GM12878 (cell line): Measurements from ENCODE around the gene PPP1R3G. TPM values are rescaled to one million over a fixed set of nuclear protein-coding genes. Genes with fewer than 3 reads are reported as not detected.

ENCODE experiments used
- ATAC-seq: fragments of 200-7000 bp; cut with Tn5 transposase; 3 replicates; pipeline ENCODE4 v1.9.1; 2020; ENCODE audit warnings: mild to moderate bottlenecking, moderate library complexity
- BruUV-seq: library from RNA; stranded (reverse); fragments of 400-500 nt; replicated peaks from 2 replicates; lab custom pipeline; 2021; lab: Mats Ljungman, UMichigan
- CTCF ChIA-PET: fragments of 300-600 bp; sonication (Branson Sonifier 250); formaldehyde crosslinking; extraction: SDS; loops from one replicate; lab custom pipeline; 2021; ENCODE audit warnings: inconsistent platforms; lab: Yijun Ruan, JAX
- POLR2A ChIA-PET: fragments of 350-600 bp; formaldehyde crosslinking; extraction: SDS; loops from one replicate; lab custom pipeline; 2021; ENCODE audit warnings: inconsistent platforms; lab: Charles Lee
- RAD21 ChIA-PET: fragments of 300-600 bp; sonication (Branson Sonifier 250); formaldehyde crosslinking; loops from one replicate; lab custom pipeline; 2023; ENCODE audit warnings: antibody characterized with exemption; ENCODE audit not compliant: unreplicated experiment; lab: Charles Lee
- SMC1A ChIA-PET: fragments of 300-600 bp; sonication (Branson Sonifier 250); formaldehyde crosslinking; loops from one replicate; lab custom pipeline; 2023; ENCODE audit not compliant: unreplicated experiment, uncharacterized antibody; lab: Charles Lee
- DNase-seq: peaks from one replicate; pipeline ENCODE4 v3.0.0-alpha.2; 2011; ENCODE audit warnings: low read depth, low spot score
- FAIRE-seq: peaks from 3 replicates; lab custom pipeline; 2011; peaks lifted over from hg19 to GRCh38; lab: Jason Lieb, UNC
- H2AFZ ChIP-seq: 2 replicates; pipeline ENCODE4 v1.6.0; 2011; ENCODE audit warnings: low read depth, low read length, control low read depth; ENCODE audit not compliant: control insufficient read depth
- H3K27ac ChIP-seq: 2 replicates; pipeline ENCODE4 v1.5.1; 2011; ENCODE audit warnings: control low read depth; ENCODE audit not compliant: control insufficient read depth, insufficient read depth
- H3K27me3 ChIP-seq, 2 experiments: replicated peaks in 1 of 2; 2 replicates each; pipeline versions ENCODE4 v1.6.0 to v1.6.1; 2011; ENCODE audit warnings: low read length in 1 of 2; ENCODE audit not compliant: control insufficient read depth in 2 of 2, insufficient read depth in 2 of 2
- H3K36me3 ChIP-seq, 2 experiments: 2 replicates each; pipeline ENCODE4 v1.5.1; 2011; ENCODE audit warnings: low read length in 1 of 2; ENCODE audit not compliant: control insufficient read depth in 2 of 2, insufficient read depth in 2 of 2
- H3K4me1 ChIP-seq: 2 replicates; pipeline ENCODE4 v1.6.1; 2011; ENCODE audit warnings: mild to moderate bottlenecking, low read length, moderate library complexity, mixed read lengths; ENCODE audit not compliant: control insufficient read depth, insufficient read depth
- H3K4me2 ChIP-seq: 2 replicates; pipeline ENCODE4 v1.6.0; 2011; ENCODE audit warnings: control low read depth; ENCODE audit not compliant: control insufficient read depth, insufficient read depth
- H3K4me3 ChIP-seq: fragments of 200-600 bp; sonication (generic); 2 replicates; pipeline ENCODE4 v1.5.1; 2016
- H3K79me2 ChIP-seq: 2 replicates; pipeline ENCODE4 v1.6.0; 2011; ENCODE audit warnings: low read length; ENCODE audit not compliant: control insufficient read depth, insufficient read depth
- H3K9ac ChIP-seq: 2 replicates; pipeline ENCODE4 v1.8.0; 2011; ENCODE audit warnings: low read length, control low read depth, mixed read lengths; ENCODE audit not compliant: control insufficient read depth, insufficient read depth
- H3K9me3 ChIP-seq: replicated peaks from 3 replicates; pipeline ENCODE4 v1.5.1; 2011; ENCODE audit warnings: mild to moderate bottlenecking, low read length; ENCODE audit not compliant: control insufficient read depth, insufficient read depth
- H4K20me1 ChIP-seq: 2 replicates; pipeline ENCODE4 v1.6.0; 2011; ENCODE audit not compliant: control insufficient read depth, insufficient read depth
- EZH2 ChIP-seq: IDR thresholded peaks from 2 replicates; pipeline ENCODE4 v1.6.1; 2012; ENCODE audit warnings: low read depth, mild to moderate bottlenecking, control low read depth, inconsistent platforms, low read length, borderline replicate concordance; ENCODE audit not compliant: control insufficient read depth
- JUND ChIP-seq: IDR thresholded peaks from 2 replicates; pipeline ENCODE4 v1.6.1; 2012; ENCODE audit warnings: low read depth, mild to moderate bottlenecking, low read length, improper control_type of control experiment, moderate library complexity
- NR2C2 ChIP-seq: IDR thresholded peaks from 2 replicates; pipeline ENCODE4 v1.6.1; 2011; ENCODE audit warnings: borderline replicate concordance, low read depth; ENCODE audit not compliant: control insufficient read depth, insufficient read length
- PAX5 ChIP-seq: IDR thresholded peaks from 2 replicates; pipeline ENCODE4 v1.6.1; 2011; ENCODE audit warnings: low read depth, low read length, borderline replicate concordance
- POU2F2 ChIP-seq: IDR thresholded peaks from 3 replicates; pipeline ENCODE4 v1.6.1; 2011; ENCODE audit warnings: low read depth, mild to moderate bottlenecking, low read length, borderline replicate concordance
- STAT1 ChIP-seq: fragments of 450-650 bp; conservative IDR thresholded peaks from 2 replicates; pipeline ENCODE4 v1.6.1; 2014; ENCODE audit warnings: antibody characterized with exemption, mild to moderate bottlenecking
- SUZ12 ChIP-seq: fragments of 200-600 bp; sonication (generic); IDR thresholded peaks from one replicate; pipeline ENCODE4 v1.6.1; 2018; ENCODE audit warnings: antibody characterized with exemption, mild to moderate bottlenecking; ENCODE audit not compliant: unreplicated experiment
- TCF7 ChIP-seq: IDR thresholded peaks from 2 replicates; pipeline ENCODE4 v1.6.1; 2014; ENCODE audit warnings: antibody characterized with exemption, borderline replicate concordance
- YBX1 ChIP-seq: fragments of 450-650 bp; IDR thresholded peaks from 2 replicates; pipeline ENCODE4 v1.6.1; 2016; ENCODE audit warnings: antibody characterized with exemption
- WGBS: methylation state at CpG from one replicate; pipeline ENCODE4 v1.1.6; 2016; ENCODE audit warnings: low lambda C conversion rate; ENCODE audit not compliant: insufficient replicate concordance, insufficient coverage; ENCODE audit errors: missing lambda C conversion rate; 5-methylcytosine and 5-hydroxymethylcytosine counted together
- in situ Hi-C: fragments of 300-500 bp; cut with MboI; formaldehyde crosslinking; loops from 9 replicates; pipeline ENCODE4 v1.14.3; 2018; ENCODE audit warnings: mixed read lengths
- intact Hi-C: fragments of 100-400 bp; cut with micrococcal nuclease; formaldehyde crosslinking; loops from one replicate; pipeline ENCODE4 v1.14.2; 2022; ENCODE audit not compliant: unreplicated experiment
- polyA plus RNA-seq, 11 experiments: library from polyadenylated mRNA; depleted of rRNA in 4 of 11; unstranded in 6 of 11; stranded (reverse) in 5 of 11; fragments of >200 nt; fragmentation: Nextera tagmentation in 4 of 11; fragmentation: Illumina TruSeq in 1 of 11; extraction: Ambion mirVana in 4 of 11; extraction: Trizol in 1 of 11; gene quantifications; 1 replicate in 1 of 11; 2 replicates in 10 of 11; pipeline versions ENCODE4 v1.2.1 to v1.2.3, GENCODE V29; 2011 to 2016; ENCODE audit warnings: inconsistent platforms in 2 of 11, missing spikeins in 2 of 11, low read depth in 1 of 11
- total RNA-seq, 4 experiments: library from RNA; depleted of rRNA in 3 of 4; stranded (reverse); fragments of >200 nt in 3 of 4; fragmentation: Illumina TruSeq in 1 of 4; extraction: Trizol in 1 of 4; gene quantifications; 2 replicates each; pipeline versions ENCODE4 v1.2.1 to v1.2.3, GENCODE V29; 2013 to 2021
- TF ChIP-seq, protein P1 (sequence below): IDR thresholded peaks from 2 replicates; pipeline ENCODE4 v1.6.1; 2012; ENCODE audit warnings: mild to moderate bottlenecking, low read depth, low read length
- TF ChIP-seq, protein P2 (sequence below): fragments of 450-650 bp; IDR thresholded peaks from 2 replicates; pipeline ENCODE4 v1.6.1; 2018; ENCODE audit warnings: borderline replicate concordance, mild to moderate bottlenecking; ENCODE audit not compliant: partially characterized antibody

PPP1R3G gene
- total and polyA plus RNA-seq, 10 of the 15 experiments (the other 5 are each of a cell fraction or from before 2014, with no cell fraction given): 0.01 to 0.10 (median 0.04) TPM; not detected in 4

DNA sequence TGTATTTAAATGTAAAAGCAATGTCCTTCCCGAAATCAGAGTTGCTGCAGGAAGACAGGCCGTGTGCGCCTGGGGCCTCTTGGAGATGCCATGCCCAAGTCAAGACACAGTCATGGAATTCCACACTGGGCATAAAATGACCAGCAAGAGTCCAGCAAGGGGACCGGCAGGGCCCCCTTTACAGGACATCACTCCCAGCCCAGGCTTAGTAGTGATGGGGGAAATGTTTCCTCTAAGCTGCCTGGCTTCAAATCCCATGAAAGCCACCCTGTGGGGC lies 1.9 kb upstream of the PPP1R3G start:
- DNase-seq (no peak), ATAC-seq (no peak), FAIRE-seq (no peak)
- peaks cover 8 to 12% of the 10 kb centered on the region in 2 experiments for H3K27me3 ChIP-seq
- intact Hi-C loops: no loop called here
- in situ Hi-C loops: no loop called here
- H3K9me3 ChIP-seq: no peaks in the 10 kb centered on the region; the same call in 2 of the 3 replicates
- H3K4me1 ChIP-seq: peaks cover 7% of the 10 kb centered on the region
- ChIA-PET CTCF (no interaction called here), SMC1A (no interaction called here), POLR2A (interaction anchor here (0.6 kb wide), 1 partner anchor 73 kb away, joined by 4 read pairs; no protein-coding TSS in a partner anchor), RAD21 (no interaction called here)
- no peaks in the 10 kb centered on the region for H3K79me2 ChIP-seq
- H3K4me2 ChIP-seq: no peak overlapping the region
- no peak overlapping the region for H3K27ac ChIP-seq
- H3K9ac ChIP-seq: no peak overlapping the region
- no peaks in the 10 kb centered on the region for H3K36me3 ChIP-seq
- no peak for TF ChIP-seq JUND
- TF ChIP-seq, protein P1, sequence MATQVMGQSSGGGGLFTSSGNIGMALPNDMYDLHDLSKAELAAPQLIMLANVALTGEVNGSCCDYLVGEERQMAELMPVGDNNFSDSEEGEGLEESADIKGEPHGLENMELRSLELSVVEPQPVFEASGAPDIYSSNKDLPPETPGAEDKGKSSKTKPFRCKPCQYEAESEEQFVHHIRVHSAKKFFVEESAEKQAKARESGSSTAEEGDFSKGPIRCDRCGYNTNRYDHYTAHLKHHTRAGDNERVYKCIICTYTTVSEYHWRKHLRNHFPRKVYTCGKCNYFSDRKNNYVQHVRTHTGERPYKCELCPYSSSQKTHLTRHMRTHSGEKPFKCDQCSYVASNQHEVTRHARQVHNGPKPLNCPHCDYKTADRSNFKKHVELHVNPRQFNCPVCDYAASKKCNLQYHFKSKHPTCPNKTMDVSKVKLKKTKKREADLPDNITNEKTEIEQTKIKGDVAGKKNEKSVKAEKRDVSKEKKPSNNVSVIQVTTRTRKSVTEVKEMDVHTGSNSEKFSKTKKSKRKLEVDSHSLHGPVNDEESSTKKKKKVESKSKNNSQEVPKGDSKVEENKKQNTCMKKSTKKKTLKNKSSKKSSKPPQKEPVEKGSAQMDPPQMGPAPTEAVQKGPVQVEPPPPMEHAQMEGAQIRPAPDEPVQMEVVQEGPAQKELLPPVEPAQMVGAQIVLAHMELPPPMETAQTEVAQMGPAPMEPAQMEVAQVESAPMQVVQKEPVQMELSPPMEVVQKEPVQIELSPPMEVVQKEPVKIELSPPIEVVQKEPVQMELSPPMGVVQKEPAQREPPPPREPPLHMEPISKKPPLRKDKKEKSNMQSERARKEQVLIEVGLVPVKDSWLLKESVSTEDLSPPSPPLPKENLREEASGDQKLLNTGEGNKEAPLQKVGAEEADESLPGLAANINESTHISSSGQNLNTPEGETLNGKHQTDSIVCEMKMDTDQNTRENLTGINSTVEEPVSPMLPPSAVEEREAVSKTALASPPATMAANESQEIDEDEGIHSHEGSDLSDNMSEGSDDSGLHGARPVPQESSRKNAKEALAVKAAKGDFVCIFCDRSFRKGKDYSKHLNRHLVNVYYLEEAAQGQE: no peak
- TF ChIP-seq SUZ12: no peak
- TF ChIP-seq POU2F2: no peak
- no peak for TF ChIP-seq PAX5
- TF ChIP-seq EZH2: no peak
- no peak for TF ChIP-seq YBX1
- TF ChIP-seq TCF7: no peak
- no peak for TF ChIP-seq STAT1
- TF ChIP-seq, protein P2, sequence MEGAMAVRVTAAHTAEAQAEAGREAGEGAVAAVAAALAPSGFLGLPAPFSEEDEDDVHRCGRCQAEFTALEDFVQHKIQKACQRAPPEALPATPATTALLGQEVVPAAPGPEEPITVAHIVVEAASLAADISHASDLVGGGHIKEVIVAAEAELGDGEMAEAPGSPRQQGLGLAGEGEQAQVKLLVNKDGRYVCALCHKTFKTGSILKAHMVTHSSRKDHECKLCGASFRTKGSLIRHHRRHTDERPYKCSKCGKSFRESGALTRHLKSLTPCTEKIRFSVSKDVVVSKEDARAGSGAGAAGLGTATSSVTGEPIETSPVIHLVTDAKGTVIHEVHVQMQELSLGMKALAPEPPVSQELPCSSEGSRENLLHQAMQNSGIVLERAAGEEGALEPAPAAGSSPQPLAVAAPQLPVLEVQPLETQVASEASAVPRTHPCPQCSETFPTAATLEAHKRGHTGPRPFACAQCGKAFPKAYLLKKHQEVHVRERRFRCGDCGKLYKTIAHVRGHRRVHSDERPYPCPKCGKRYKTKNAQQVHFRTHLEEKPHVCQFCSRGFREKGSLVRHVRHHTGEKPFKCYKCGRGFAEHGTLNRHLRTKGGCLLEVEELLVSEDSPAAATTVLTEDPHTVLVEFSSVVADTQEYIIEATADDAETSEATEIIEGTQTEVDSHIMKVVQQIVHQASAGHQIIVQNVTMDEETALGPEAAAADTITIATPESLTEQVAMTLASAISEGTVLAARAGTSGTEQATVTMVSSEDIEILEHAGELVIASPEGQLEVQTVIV: no peak
- TF ChIP-seq NR2C2: no peak
- H3K4me3 ChIP-seq: no peak overlapping the region
- BruUV-seq: no TSS peak
- 49% methylated on average over 4 of the region's 4 CpGs for WGBS
- H2AFZ ChIP-seq: no peak overlapping the region
- H4K20me1 ChIP-seq: no peaks in the 10 kb centered on the region
